PC-9 (cell line): ENCODE results near the gene ABLIM1. TPM values are rescaled to one million over a fixed set of nuclear protein-coding genes. Genes with fewer than 3 reads are reported as not detected.

ENCODE experiments used
- BruUV-seq: library from RNA; stranded (reverse); fragments of 400-500 nt; replicated peaks from 2 replicates; lab custom pipeline; 2021; lab: Mats Ljungman, UMichigan
- CTCF ChIA-PET: fragments of 300-600 bp; sonication (Branson Sonifier 250); formaldehyde crosslinking; loops from one replicate; lab custom pipeline; 2022; ENCODE audit warnings: antibody characterized with exemption; lab: Charles Lee
- POLR2A ChIA-PET: fragments of 300-600 bp; sonication (Branson Sonifier 250); formaldehyde crosslinking; loops from one replicate; lab custom pipeline; 2022; ENCODE audit warnings: antibody characterized with exemption; ENCODE audit not compliant: unreplicated experiment; lab: Charles Lee
- DNase-seq, 2 experiments: peaks; one replicate each; pipeline versions ENCODE4 v3.0.0 to v3.0.0-alpha.2; 2015 to 2022; ENCODE audit warnings: mixed read lengths in 1 of 2
- H2AFZ ChIP-seq: fragments of 200-600 bp; sonication (generic); 2 replicates; pipeline ENCODE4 v1.8.1; 2017; ENCODE audit warnings: antibody characterized with exemption
- H3F3A ChIP-seq: fragments of 200-600 bp; sonication (generic); 2 replicates; pipeline ENCODE4 v1.8.1; 2017; ENCODE audit warnings: antibody characterized with exemption, mild to moderate bottlenecking, low read depth; ENCODE audit not compliant: insufficient read depth
- H3K27ac ChIP-seq: fragments of 200-600 bp; sonication (generic); 2 replicates; pipeline ENCODE4 v1.6.1; 2016; ENCODE audit warnings: mixed run types
- H3K27me3 ChIP-seq: fragments of 200-600 bp; sonication (generic); 2 replicates; pipeline ENCODE4 v1.6.1; 2016; ENCODE audit warnings: low read depth, mixed run types; ENCODE audit not compliant: insufficient read depth
- H3K36me3 ChIP-seq: fragments of 200-600 bp; sonication (generic); 2 replicates; pipeline ENCODE4 v1.6.1; 2016; ENCODE audit warnings: low read depth, mixed run types
- H3K4me1 ChIP-seq: fragments of 200-600 bp; sonication (generic); replicated peaks from 2 replicates; pipeline ENCODE4 v1.6.1; 2016; ENCODE audit warnings: mixed run types; ENCODE audit not compliant: insufficient read depth
- H3K4me2 ChIP-seq: fragments of 200-600 bp; sonication (generic); 2 replicates; pipeline ENCODE4 v1.6.1; 2017; ENCODE audit warnings: mixed run types
- H3K4me3 ChIP-seq: fragments of 200-600 bp; sonication (generic); 2 replicates; pipeline ENCODE4 v1.6.1; 2016; ENCODE audit warnings: mixed run types
- H3K79me2 ChIP-seq: fragments of 200-600 bp; sonication (generic); 2 replicates; pipeline ENCODE4 v1.6.1; 2017; ENCODE audit warnings: low read depth, mixed run types
- H3K9me2 ChIP-seq: fragments of 200-600 bp; sonication (generic); 2 replicates; pipeline ENCODE4 v1.8.1; 2017; ENCODE audit warnings: mild to moderate bottlenecking; ENCODE audit not compliant: insufficient read depth
- H3K9me3 ChIP-seq: fragments of 200-600 bp; sonication (generic); 2 replicates; pipeline ENCODE4 v1.8.1; 2016; ENCODE audit warnings: low read depth; ENCODE audit not compliant: insufficient read depth
- H4K20me1 ChIP-seq: fragments of 200-600 bp; sonication (generic); 2 replicates; pipeline ENCODE4 v1.8.1; 2017; ENCODE audit not compliant: insufficient read depth
- EZH2 ChIP-seq: fragments of 200-600 bp; sonication (generic); IDR thresholded peaks from 2 replicates; pipeline ENCODE4 v1.8.0; 2017; ENCODE audit warnings: antibody characterized with exemption, low read depth
- intact Hi-C: fragments of 100-400 bp; cut with micrococcal nuclease; formaldehyde crosslinking; loops from one replicate; pipeline ENCODE4 v1.10.0; 2022; ENCODE audit not compliant: unreplicated experiment
- total RNA-seq: library from RNA; stranded (reverse); gene quantifications from 2 replicates; pipeline ENCODE4 v1.2.3, GENCODE V29; 2021
- TF ChIP-seq, protein P1 (sequence below): fragments of 200-600 bp; sonication (generic); conservative IDR thresholded peaks from 2 replicates; pipeline ENCODE4 v1.6.1; 2017; ENCODE audit warnings: mixed run types, antibody characterized with exemption, mild to moderate bottlenecking, moderate library complexity

Gene ABLIM1
- total RNA-seq, 1 experiment from 2014 or later: 68.7 TPM

DNA sequence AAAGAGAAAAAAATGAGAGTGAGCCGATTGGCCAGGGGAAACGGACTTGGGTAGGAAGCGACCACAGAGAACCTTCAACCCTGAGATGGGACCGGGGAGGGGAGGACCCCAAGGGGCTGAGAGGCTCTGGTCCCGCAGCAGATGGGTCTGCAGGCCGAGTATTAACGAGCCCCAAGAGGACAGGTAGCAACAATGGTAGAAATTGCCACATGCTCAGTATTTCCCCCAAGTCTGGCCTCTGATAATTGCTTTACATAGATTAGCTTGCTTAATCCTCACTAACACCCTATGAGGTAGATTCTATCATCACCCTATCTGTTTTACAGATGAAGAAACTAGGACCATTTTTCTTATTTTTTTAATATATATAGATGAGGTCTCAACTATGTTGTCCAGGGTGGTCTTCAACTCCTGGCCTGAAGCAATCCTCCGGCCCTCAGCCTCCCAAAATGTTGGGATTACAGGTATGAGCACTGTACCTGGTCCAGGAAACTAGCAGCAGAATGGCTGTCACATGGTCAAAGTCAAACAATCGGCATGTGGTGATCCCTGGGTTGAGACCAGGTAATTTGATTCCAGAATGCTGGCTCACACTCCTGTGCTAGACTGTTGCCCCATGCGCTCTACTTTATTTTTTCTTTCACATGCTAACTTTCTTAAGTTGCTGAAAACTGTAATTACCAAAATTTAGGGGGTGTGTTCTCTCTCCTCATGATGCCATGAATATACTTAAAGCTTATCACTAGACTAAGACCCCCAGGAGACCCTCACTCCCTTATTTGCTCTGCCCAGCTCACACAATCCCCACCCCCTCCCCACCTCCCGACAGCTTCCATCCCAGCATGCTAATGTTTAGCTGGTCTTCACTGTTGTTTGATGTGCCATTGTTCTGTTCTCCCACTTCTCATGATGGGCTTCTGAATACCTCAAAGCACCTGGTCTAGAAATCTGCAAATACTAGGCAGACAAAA is 185.9 kb downstream of the ABLIM1 start:
- no peaks in the 10 kb centered on the region for H3K9me3 ChIP-seq
- intact Hi-C loops: loop anchor here (1.0 to 10.0 kb wide), 4 partner anchors 55 to 653 kb away; no protein-coding TSS in a partner anchor
- no peaks in the 10 kb centered on the region for H3F3A ChIP-seq
- TF ChIP-seq, protein P1, sequence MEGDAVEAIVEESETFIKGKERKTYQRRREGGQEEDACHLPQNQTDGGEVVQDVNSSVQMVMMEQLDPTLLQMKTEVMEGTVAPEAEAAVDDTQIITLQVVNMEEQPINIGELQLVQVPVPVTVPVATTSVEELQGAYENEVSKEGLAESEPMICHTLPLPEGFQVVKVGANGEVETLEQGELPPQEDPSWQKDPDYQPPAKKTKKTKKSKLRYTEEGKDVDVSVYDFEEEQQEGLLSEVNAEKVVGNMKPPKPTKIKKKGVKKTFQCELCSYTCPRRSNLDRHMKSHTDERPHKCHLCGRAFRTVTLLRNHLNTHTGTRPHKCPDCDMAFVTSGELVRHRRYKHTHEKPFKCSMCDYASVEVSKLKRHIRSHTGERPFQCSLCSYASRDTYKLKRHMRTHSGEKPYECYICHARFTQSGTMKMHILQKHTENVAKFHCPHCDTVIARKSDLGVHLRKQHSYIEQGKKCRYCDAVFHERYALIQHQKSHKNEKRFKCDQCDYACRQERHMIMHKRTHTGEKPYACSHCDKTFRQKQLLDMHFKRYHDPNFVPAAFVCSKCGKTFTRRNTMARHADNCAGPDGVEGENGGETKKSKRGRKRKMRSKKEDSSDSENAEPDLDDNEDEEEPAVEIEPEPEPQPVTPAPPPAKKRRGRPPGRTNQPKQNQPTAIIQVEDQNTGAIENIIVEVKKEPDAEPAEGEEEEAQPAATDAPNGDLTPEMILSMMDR: no peak
- no peak for TF ChIP-seq EZH2
- no peak overlapping the region for H2AFZ ChIP-seq
- H3K4me1 ChIP-seq: peaks cover 8% of the 10 kb centered on the region; the same call in 1 of the 2 replicates
- DNase-seq: no peak
- H3K4me3 ChIP-seq: no peak overlapping the region
- no peaks in the 10 kb centered on the region for H3K79me2 ChIP-seq
- no peaks in the 10 kb centered on the region for H3K36me3 ChIP-seq
- H4K20me1 ChIP-seq: no peaks in the 10 kb centered on the region
- no peaks in the 10 kb centered on the region for H3K9me2 ChIP-seq
- POLR2A ChIA-PET: no interaction called here
- H3K27ac ChIP-seq: no peak overlapping the region
- no TSS peak for BruUV-seq
- CTCF ChIA-PET: interaction anchor here (0.6 to 1.0 kb wide), 5 partner anchors 165 to 1977 kb away, joined by 3 to 16 read pairs (median 3); no protein-coding TSS in a partner anchor
- no peaks in the 10 kb centered on the region for H3K27me3 ChIP-seq
- no peak overlapping the region for H3K4me2 ChIP-seq

DNA sequence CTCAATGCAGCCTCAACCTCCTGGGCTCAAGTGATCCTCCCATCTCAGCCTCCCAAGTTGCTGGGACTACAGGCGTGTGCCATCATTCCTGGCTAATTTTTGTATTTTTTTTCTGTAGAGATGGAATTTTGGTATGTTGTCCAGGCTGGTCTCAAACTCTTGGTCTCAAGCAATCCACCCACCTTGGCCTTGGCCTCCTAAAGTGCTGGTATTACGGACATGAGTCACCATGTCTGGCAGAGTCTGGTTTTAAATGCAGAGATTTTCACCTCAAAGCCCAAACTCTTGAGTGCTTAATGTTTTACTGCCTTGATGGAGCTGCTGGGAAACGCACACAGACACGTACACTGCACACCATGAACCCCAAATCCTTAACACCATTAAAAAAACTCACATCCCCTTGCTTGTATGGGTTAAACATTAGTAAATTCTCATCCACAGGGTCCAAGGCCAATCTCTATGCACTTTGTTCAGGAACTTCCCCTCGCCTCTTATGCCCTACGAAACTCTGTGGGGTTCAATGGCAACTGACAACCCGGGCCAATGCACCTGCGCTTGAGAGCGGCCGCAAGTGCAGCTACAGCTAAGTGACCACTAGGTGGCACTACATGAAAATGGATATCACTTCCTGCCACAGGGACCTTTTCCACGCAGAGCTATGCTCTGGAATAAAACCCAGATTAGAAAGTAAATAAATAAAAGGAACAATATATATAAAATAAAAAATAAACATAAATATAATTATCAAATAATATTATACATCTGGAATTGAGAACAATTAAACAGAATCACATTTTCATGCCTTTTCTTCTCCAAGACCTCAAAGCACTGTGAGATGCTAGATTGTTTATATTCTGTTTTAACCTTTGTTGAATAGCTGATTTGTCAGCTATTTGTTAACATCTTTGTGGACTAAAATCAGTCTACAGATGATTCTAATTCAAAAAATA is 186.8 kb downstream of the ABLIM1 start:
- Histone ChIP-seq H3K9me2 (no peaks in the 10 kb centered on the region), H3K4me3 (no peak overlapping the region), H3K79me2 (no peaks in the 10 kb centered on the region), H2AFZ (no peak overlapping the region), H3K4me2 (no peak overlapping the region), H3K9me3 (no peaks in the 10 kb centered on the region), H3K36me3 (no peaks in the 10 kb centered on the region), H4K20me1 (no peaks in the 10 kb centered on the region), H3F3A (no peaks in the 10 kb centered on the region), H3K4me1 (peaks cover 8% of the 10 kb centered on the region; the same call in 1 of the 2 replicates), H3K27ac (no peak overlapping the region), H3K27me3 (no peaks in the 10 kb centered on the region)
- intact Hi-C loops: loop anchor here (1.0 to 10.0 kb wide), 4 partner anchors 56 to 654 kb away; no protein-coding TSS in a partner anchor
- ChIA-PET CTCF (interaction anchor here (0.6 to 1.0 kb wide), 6 partner anchors 17 to 1976 kb away, joined by 3 to 16 read pairs (median 3); no protein-coding TSS in a partner anchor), POLR2A (interaction anchor here (0.6 kb wide), 1 partner anchor 164 kb away, joined by 4 read pairs; no protein-coding TSS in a partner anchor)
- BruUV-seq: no TSS peak
- DNase-seq: peak in 1 of 2 experiments; percentile 39
- TF ChIP-seq, protein P1: peak; percentile 78
- no peak for TF ChIP-seq EZH2

DNA sequence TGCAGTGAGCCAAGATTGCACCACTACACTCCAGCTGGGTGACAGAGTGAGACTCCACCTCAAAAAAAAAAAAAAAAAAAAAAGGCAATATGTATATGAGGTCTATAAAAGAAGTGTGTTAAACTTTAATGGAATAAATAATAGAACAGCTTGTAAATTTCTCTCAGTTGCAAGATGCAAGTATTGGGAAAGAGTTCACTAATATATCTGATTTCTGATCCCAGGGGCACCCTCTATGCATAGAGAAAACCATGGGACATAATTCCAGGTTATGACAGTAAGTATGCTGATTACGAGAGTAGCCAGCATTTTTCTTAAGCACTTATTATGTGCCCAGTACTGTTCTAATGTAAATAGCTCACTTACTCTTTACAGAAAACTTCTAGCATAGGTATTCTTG is 187.7 kb downstream of the ABLIM1 start:
- no peak for DNase-seq
- ChIA-PET POLR2A (no interaction called here), CTCF (interaction anchor here (0.6 kb wide), 1 partner anchor 75 kb away, joined by 6 read pairs; no protein-coding TSS in a partner anchor)
- no TSS peak for BruUV-seq
- Histone ChIP-seq H3K27me3 (no peaks in the 10 kb centered on the region), H3K36me3 (no peaks in the 10 kb centered on the region), H3K4me2 (no peak overlapping the region), H3K4me1 (peaks cover 8% of the 10 kb centered on the region; the same call in 1 of the 2 replicates), H3K9me2 (no peaks in the 10 kb centered on the region), H3K27ac (no peak overlapping the region), H3F3A (no peaks in the 10 kb centered on the region), H4K20me1 (no peaks in the 10 kb centered on the region), H3K4me3 (no peak overlapping the region), H3K79me2 (no peaks in the 10 kb centered on the region), H2AFZ (no peak overlapping the region), H3K9me3 (no peaks in the 10 kb centered on the region)
- TF ChIP-seq EZH2: no peak
- TF ChIP-seq, protein P1: no peak
- intact Hi-C loops: loop anchor here (5.0 to 10.0 kb wide), 3 partner anchors 57 to 654 kb away; no protein-coding TSS in a partner anchor
